Activated CD4-positive, alpha-beta memory T cell treated with anti-CD3 and anti-CD28 coated beads for 36 hours (primary cell): ENCODE results near the gene GRID2. TPM values are rescaled to one million over a fixed set of nuclear protein-coding genes. Genes with fewer than 3 reads are reported as not detected.

ENCODE experiments used
- CTCF ChIA-PET: fragments of 350-600 bp; sonication (Branson Sonifier 250); formaldehyde crosslinking; loops from one replicate; lab custom pipeline; 2021; ENCODE audit warnings: antibody characterized with exemption, inconsistent platforms; lab: Charles Lee
- POLR2A ChIA-PET: fragments of 350-600 bp; sonication (Branson Sonifier 250); formaldehyde crosslinking; loops from one replicate; lab custom pipeline; 2021; ENCODE audit warnings: antibody characterized with exemption; lab: Charles Lee
- DNase-seq: peaks from one replicate; pipeline ENCODE4 v3.0.0-alpha.2; 2020
- H3K27ac Mint-ChIP-seq: one replicate; pipeline ENCODE4 v1.8.0; 2021; ENCODE audit warnings: mixed read lengths
- H3K27me3 Mint-ChIP-seq: one replicate; pipeline ENCODE4 v1.8.0; 2021; ENCODE audit warnings: mixed read lengths
- H3K36me3 Mint-ChIP-seq: one replicate; pipeline ENCODE4 v1.8.0; 2021; ENCODE audit warnings: mixed read lengths
- H3K4me1 Mint-ChIP-seq: one replicate; pipeline ENCODE4 v1.8.0; 2021; ENCODE audit warnings: low read depth, mixed read lengths
- H3K4me3 Mint-ChIP-seq: one replicate; pipeline ENCODE4 v1.8.0; 2021; ENCODE audit warnings: mild to moderate bottlenecking, mixed read lengths
- H3K9me3 Mint-ChIP-seq: one replicate; pipeline ENCODE4 v1.8.0; 2021; ENCODE audit warnings: mixed read lengths
- intact Hi-C: fragments of 100-400 bp; cut with micrococcal nuclease; formaldehyde crosslinking; loops from one replicate; pipeline ENCODE4 v1.15.1; 2023
- total RNA-seq, 2 experiments: library from RNA; stranded (reverse); gene quantifications; one replicate each; pipeline ENCODE4 v1.2.3, GENCODE V29; 2021

The GRID2 gene
- total RNA-seq, 2 experiments from 2014 or later, result not detected

DNA sequence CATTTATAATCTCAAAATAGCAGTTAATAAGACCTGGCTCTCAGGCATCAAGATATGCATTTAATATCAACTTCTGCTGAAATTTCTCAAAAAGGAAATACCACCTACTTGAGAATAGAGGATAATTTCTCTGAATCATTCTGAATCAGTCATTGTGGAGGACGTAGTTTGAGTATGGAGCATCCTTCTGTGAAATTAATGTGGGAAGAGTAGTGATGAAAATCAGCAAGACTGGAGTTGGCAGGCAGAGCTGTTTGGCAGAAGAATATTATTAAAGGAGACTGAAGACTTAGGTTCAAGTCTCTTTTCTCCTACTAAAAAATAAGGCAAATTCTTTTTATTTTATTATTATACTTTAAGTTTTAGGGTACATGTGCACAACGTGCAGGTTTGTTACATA lies 1199.2 kb downstream of the GRID2 start:
- POLR2A ChIA-PET, result no interaction called here

GRCh38 chr4:93513851-93514250 lies 1210.1 kb downstream of the GRID2 start:
- no peak overlapping the region for H3K4me3 Mint-ChIP-seq
- no peak overlapping the region for H3K27ac Mint-ChIP-seq
- H3K9me3 Mint-ChIP-seq, result peaks cover 2% of the 10 kb centered on the region
- intact Hi-C loops, result no loop called here
- H3K27me3 Mint-ChIP-seq, result no peaks in the 10 kb centered on the region
- no peaks in the 10 kb centered on the region for H3K36me3 Mint-ChIP-seq
- ChIA-PET CTCF (no interaction called here), POLR2A (no interaction called here)
- no peak for DNase-seq
- H3K4me1 Mint-ChIP-seq, result no peaks in the 10 kb centered on the region

More for the DNA sequence above, 1199.2 kb downstream of the GRID2 start:
- peaks cover 6% of the 10 kb centered on the region for H3K9me3 Mint-ChIP-seq
- CTCF ChIA-PET, result no interaction called here
- H3K27ac Mint-ChIP-seq, result no peak overlapping the region
- H3K4me3 Mint-ChIP-seq, result no peak overlapping the region
- intact Hi-C loops, result no loop called here
- no peaks in the 10 kb centered on the region for H3K4me1 Mint-ChIP-seq
- H3K36me3 Mint-ChIP-seq, result no peaks in the 10 kb centered on the region
- no peak for DNase-seq
- H3K27me3 Mint-ChIP-seq, result no peaks in the 10 kb centered on the region

DNA sequence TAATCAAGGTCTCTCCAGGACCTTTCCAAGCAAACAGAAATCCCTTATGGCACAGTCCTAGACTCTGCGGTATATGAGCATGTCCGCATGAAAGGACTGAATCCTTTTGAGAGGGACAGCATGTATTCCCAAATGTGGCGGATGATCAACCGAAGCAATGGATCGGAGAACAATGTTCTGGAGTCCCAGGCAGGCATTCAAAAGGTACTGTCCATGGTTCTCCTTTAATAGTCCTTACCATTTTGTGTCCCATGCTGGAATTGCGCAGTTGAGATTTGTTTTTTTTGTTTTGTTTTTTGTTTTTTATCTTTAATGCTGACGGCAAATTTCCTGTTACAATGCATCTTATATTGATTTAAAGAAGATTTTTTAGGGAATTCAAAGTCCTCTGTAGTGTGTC lies 1211.4 kb downstream of the GRID2 start:
- CTCF ChIA-PET, result no interaction called here
- POLR2A ChIA-PET, result no interaction called here
- Mint-ChIP-seq H3K9me3 (peaks cover 2% of the 10 kb centered on the region), H3K27me3 (no peaks in the 10 kb centered on the region), H3K36me3 (no peaks in the 10 kb centered on the region), H3K4me3 (no peak overlapping the region), H3K4me1 (no peaks in the 10 kb centered on the region), H3K27ac (no peak overlapping the region)
- intact Hi-C loops, result no loop called here
- no peak for DNase-seq

DNA sequence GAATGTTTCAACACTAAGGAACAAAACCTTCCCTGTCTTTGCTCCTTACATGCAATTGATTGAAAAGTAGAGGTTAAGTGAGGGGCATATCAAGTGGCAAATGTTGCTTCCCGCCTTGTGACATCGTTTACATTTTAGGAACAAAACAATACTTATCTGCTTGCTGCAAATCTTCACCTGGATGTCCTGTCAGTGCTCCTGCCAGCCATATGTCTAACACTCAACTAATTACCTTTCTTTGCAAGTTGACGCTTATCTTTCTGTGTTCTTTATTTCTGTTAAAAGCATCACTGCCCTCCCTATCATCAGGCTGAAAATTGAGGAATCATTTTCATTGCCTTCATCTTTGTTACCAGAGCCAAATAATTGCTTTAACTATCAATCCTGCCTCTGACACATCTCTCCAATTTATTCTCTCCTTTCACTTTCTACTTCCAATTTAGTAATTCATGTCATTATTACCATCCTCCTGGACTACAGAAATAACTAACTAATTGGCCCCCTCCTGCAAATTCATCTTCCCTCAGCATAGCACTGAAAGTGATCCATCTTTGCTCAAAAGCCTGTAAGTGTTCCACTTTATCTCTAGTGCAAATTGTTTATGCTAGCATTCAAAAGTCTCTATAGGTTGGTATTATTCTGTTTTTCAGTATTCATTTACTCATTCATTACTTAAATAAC lies 1226.1 kb downstream of the GRID2 start:
- Mint-ChIP-seq H3K36me3 (no peaks in the 10 kb centered on the region), H3K4me1 (no peaks in the 10 kb centered on the region), H3K27ac (no peak overlapping the region), H3K27me3 (no peaks in the 10 kb centered on the region), H3K4me3 (no peak overlapping the region), H3K9me3 (no peaks in the 10 kb centered on the region)
- POLR2A ChIA-PET, result no interaction called here
- CTCF ChIA-PET, result no interaction called here
- DNase-seq, result no peak
- intact Hi-C loops, result no loop called here

- POLR2A ChIA-PET, result no interaction called here
- H3K36me3 Mint-ChIP-seq, result no peaks in the 10 kb centered on the region
- H3K4me1 Mint-ChIP-seq, result no peaks in the 10 kb centered on the region
- no peak for DNase-seq
- intact Hi-C loops, result no loop called here
- H3K9me3 Mint-ChIP-seq, result peaks cover 3% of the 10 kb centered on the region
- no peaks in the 10 kb centered on the region for H3K27me3 Mint-ChIP-seq
- H3K27ac Mint-ChIP-seq, result no peak overlapping the region
- CTCF ChIA-PET, result no interaction called here
- no peak overlapping the region for H3K4me3 Mint-ChIP-seq
Observed at GRCh38 chr4:93532234-93532633, 1228.5 kb downstream of the GRID2 start.

- H3K9me3 Mint-ChIP-seq, result peaks cover 5% of the 10 kb centered on the region
- H3K4me3 Mint-ChIP-seq, result no peak overlapping the region
- no peak for DNase-seq
- CTCF ChIA-PET, result no interaction called here
- POLR2A ChIA-PET, result no interaction called here
- H3K4me1 Mint-ChIP-seq, result no peaks in the 10 kb centered on the region
- no peaks in the 10 kb centered on the region for H3K36me3 Mint-ChIP-seq
- H3K27ac Mint-ChIP-seq, result no peak overlapping the region
- intact Hi-C loops, result no loop called here
- no peaks in the 10 kb centered on the region for H3K27me3 Mint-ChIP-seq
Observed at GRCh38 chr4:93540562-93540961, 1236.8 kb downstream of the GRID2 start.

- POLR2A ChIA-PET, result no interaction called here
- no peaks in the 10 kb centered on the region for H3K27me3 Mint-ChIP-seq
Observed at GRCh38 chr4:93561842-93562241, 1258.1 kb downstream of the GRID2 start.

DNA sequence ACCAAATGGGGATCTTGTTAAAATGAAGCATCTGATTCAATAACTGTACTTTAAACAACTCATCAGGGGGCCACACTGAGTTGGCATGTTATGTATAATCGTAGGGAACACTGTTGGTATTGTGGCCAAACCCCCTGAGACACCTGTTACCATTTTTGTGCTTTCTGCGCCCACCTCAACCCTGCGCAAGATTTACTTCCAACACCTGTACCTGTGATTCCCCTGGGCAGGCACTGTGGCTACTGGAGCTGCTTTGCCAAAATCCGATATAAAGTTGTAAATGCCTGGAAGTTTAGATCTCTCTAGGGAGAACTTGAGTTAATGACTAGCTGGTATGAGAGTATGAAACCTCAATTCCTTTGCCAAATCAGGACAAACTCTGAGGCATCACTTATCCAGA lies 1265.0 kb downstream of the GRID2 start:
- intact Hi-C loops, result no loop called here
- CTCF ChIA-PET, result interaction anchor here (0.5 kb wide), 1 partner anchor 20 kb away, joined by 4 read pairs; no protein-coding TSS in a partner anchor
- POLR2A ChIA-PET, result no interaction called here

More at GRCh38 chr4:93561842-93562241, 1258.1 kb downstream of the GRID2 start:
- H3K4me1 Mint-ChIP-seq, result no peaks in the 10 kb centered on the region
- peaks cover 13% of the 10 kb centered on the region for H3K9me3 Mint-ChIP-seq
- H3K36me3 Mint-ChIP-seq, result no peaks in the 10 kb centered on the region
- no peak overlapping the region for H3K27ac Mint-ChIP-seq
- no peak for DNase-seq
- H3K4me3 Mint-ChIP-seq, result no peak overlapping the region
- CTCF ChIA-PET, result no interaction called here
- intact Hi-C loops, result no loop called here

GRCh38 chr4:93573285-93573684 lies 1269.5 kb downstream of the GRID2 start:
- no peaks in the 10 kb centered on the region for H3K4me1 Mint-ChIP-seq
- ChIA-PET CTCF (no interaction called here), POLR2A (no interaction called here)
- no peak overlapping the region for H3K4me3 Mint-ChIP-seq
- peaks cover 2% of the 10 kb centered on the region for H3K9me3 Mint-ChIP-seq
- H3K36me3 Mint-ChIP-seq, result no peaks in the 10 kb centered on the region
- DNase-seq, result no peak
- H3K27ac Mint-ChIP-seq, result no peak overlapping the region
- intact Hi-C loops, result no loop called here
- H3K27me3 Mint-ChIP-seq, result no peaks in the 10 kb centered on the region

More for the DNA sequence above, 1265.0 kb downstream of the GRID2 start:
- Mint-ChIP-seq H3K9me3 (peaks cover 2% of the 10 kb centered on the region), H3K27ac (no peak overlapping the region), H3K4me3 (no peak overlapping the region), H3K27me3 (no peaks in the 10 kb centered on the region), H3K4me1 (no peaks in the 10 kb centered on the region), H3K36me3 (no peaks in the 10 kb centered on the region)
- no peak for DNase-seq

GRCh38 chr4:93578942-93579341 lies 1275.2 kb downstream of the GRID2 start:
- CTCF ChIA-PET, result no interaction called here
- POLR2A ChIA-PET, result no interaction called here
- no peaks in the 10 kb centered on the region for H3K27me3 Mint-ChIP-seq
- H3K27ac Mint-ChIP-seq, result no peak overlapping the region
- intact Hi-C loops, result no loop called here
- no peaks in the 10 kb centered on the region for H3K4me1 Mint-ChIP-seq
- peaks cover 3% of the 10 kb centered on the region for H3K9me3 Mint-ChIP-seq
- no peaks in the 10 kb centered on the region for H3K36me3 Mint-ChIP-seq
- no peak overlapping the region for H3K4me3 Mint-ChIP-seq
- no peak for DNase-seq

- CTCF ChIA-PET, result no interaction called here
- POLR2A ChIA-PET, result no interaction called here
- H3K27me3 Mint-ChIP-seq, result no peaks in the 10 kb centered on the region
- H3K27ac Mint-ChIP-seq, result no peak overlapping the region
- H3K36me3 Mint-ChIP-seq, result no peaks in the 10 kb centered on the region
- no peaks in the 10 kb centered on the region for H3K4me1 Mint-ChIP-seq
- DNase-seq, result no peak
- peaks cover 10% of the 10 kb centered on the region for H3K9me3 Mint-ChIP-seq
- intact Hi-C loops, result no loop called here
- H3K4me3 Mint-ChIP-seq, result no peak overlapping the region
Observed at GRCh38 chr4:93605163-93605562, 1301.4 kb downstream of the GRID2 start.

DNA sequence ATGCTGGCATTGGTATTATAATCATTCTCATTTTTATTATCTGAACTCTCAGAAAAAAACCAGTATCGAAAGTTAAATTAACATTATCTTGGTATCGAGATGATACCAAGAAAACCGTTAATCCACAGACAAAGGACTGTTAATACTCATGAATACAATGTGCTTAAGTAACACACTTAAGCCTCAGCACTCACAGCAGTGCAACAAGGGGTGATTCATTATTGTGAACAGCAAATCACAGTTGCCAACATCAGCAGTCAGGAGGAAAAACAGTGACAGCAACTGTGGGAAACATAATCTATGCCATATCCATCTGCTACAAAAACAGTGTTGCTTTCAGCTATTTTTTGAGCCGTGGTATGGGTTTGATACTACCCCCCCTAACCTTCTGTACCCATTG lies 1313.8 kb downstream of the GRID2 start:
- Mint-ChIP-seq H3K36me3 (no peaks in the 10 kb centered on the region), H3K27ac (no peak overlapping the region), H3K27me3 (no peaks in the 10 kb centered on the region), H3K4me1 (no peaks in the 10 kb centered on the region), H3K9me3 (peaks cover 2% of the 10 kb centered on the region), H3K4me3 (no peak overlapping the region)
- POLR2A ChIA-PET, result no interaction called here
- no peak for DNase-seq
- intact Hi-C loops, result no loop called here
- CTCF ChIA-PET, result no interaction called here

GRCh38 chr4:93633721-93634120 lies 1330.0 kb downstream of the GRID2 start:
- no peak for DNase-seq
- ChIA-PET CTCF (no interaction called here), POLR2A (no interaction called here)
- no peaks in the 10 kb centered on the region for H3K4me1 Mint-ChIP-seq
- H3K27me3 Mint-ChIP-seq, result no peaks in the 10 kb centered on the region
- H3K27ac Mint-ChIP-seq, result no peak overlapping the region
- peaks cover 2% of the 10 kb centered on the region for H3K9me3 Mint-ChIP-seq
- H3K36me3 Mint-ChIP-seq, result no peaks in the 10 kb centered on the region
- intact Hi-C loops, result no loop called here
- no peak overlapping the region for H3K4me3 Mint-ChIP-seq
